Measurements from ENCODE around the gene TRIM2. TPM values are rescaled to one million over a fixed set of nuclear protein-coding genes. Genes with fewer than 3 reads are reported as not detected.

Gene TRIM2
- total and polyA plus RNA-seq, 2 of the 8 experiments (the other 6 are each of a cell fraction or from before 2014, with no cell fraction given): 34.0 to 59.8 TPM

DNA sequence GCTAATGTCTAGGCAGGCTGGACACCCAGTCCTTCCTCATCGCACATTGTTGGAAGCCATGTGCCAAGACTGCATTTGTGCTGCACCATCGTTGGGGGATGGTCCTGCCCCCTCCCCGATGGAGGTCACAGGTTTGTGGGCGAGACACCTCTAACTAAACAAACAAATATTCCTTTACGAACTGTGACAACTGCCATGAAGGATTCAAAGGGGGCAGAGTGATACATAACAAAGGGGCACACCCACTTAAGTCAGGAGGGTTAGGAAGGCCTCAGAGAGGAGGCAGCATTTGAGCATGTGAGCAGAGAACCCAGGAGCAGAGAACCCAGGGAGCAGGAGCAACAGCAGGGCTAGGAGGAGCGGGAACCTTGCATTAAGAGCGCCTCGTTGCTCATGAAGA, 37.1 kb downstream of the TRIM2 start (continued):
- TF ChIP-seq CTCF (IDR thresholded peaks at IDR 0.05; ENCODE audit: control extremely low read depth in 1 of 3, insufficient read depth in 1 of 3, low read depth in 1 of 3, low read length in 3 of 3) (no peak), USF2 (IDR thresholded peaks at IDR 0.05; ENCODE audit: low read length) (no peak), RFX5 (IDR thresholded peaks at IDR 0.05; ENCODE audit: borderline replicate concordance, low read depth, low read length) (no peak), TBP (IDR thresholded peaks at IDR 0.05; ENCODE audit: low read depth, low read length) (no peak), CEBPB (IDR thresholded peaks at IDR 0.05; ENCODE audit: low read depth, low read length) (no peak), HDAC6 (IDR thresholded peaks at IDR 0.05; ENCODE audit: low read depth, low read length) (no peak), TCF12 (IDR thresholded peaks at IDR 0.05; ENCODE audit: low read depth, low read length) (no peak), EGR1 (IDR thresholded peaks at IDR 0.05; ENCODE audit: borderline replicate concordance, low read depth, low read length) (no peak)
- TF ChIP-seq, protein P1, sequence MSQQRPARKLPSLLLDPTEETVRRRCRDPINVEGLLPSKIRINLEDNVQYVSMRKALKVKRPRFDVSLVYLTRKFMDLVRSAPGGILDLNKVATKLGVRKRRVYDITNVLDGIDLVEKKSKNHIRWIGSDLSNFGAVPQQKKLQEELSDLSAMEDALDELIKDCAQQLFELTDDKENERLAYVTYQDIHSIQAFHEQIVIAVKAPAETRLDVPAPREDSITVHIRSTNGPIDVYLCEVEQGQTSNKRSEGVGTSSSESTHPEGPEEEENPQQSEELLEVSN (IDR thresholded peaks at IDR 0.05): no peak
- TF ChIP-seq, protein P2, sequence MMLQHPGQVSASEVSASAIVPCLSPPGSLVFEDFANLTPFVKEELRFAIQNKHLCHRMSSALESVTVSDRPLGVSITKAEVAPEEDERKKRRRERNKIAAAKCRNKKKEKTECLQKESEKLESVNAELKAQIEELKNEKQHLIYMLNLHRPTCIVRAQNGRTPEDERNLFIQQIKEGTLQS (IDR thresholded peaks at IDR 0.05; ENCODE audit: insufficient read depth, low read depth, low read length): no peak
